ENCODE results near the gene PSME1.
A peak's percentile ranks its signal among the peaks of the same experiment; 100 is the strongest.
"Not testable (repeated sequence)": the region's sequence is repeated elsewhere in the genome, so short reads cannot be mapped to it uniquely, and the experiment has no call there.

The PSME1 gene

GRCh38 chr14:24105609-24106239 lies 30.3 kb upstream of the PSME1 start:
- DNase-seq, result not testable (repeated sequence)

GRCh38 chr14:24106672-24107271 lies 29.2 kb upstream of the PSME1 start:
- no peak for DNase-seq

- DNase-seq, result no peak
Measured at GRCh38 chr14:24108336-24108874, 27.6 kb upstream of the PSME1 start.

- no peak for DNase-seq
Measured at GRCh38 chr14:24110060-24110459, 25.9 kb upstream of the PSME1 start.

- DNase-seq, result no peak
Measured at GRCh38 chr14:24110523-24110922, 25.5 kb upstream of the PSME1 start.

- DNase-seq, result no peak
Measured at GRCh38 chr14:24113379-24113800, 22.6 kb upstream of the PSME1 start.

GRCh38 chr14:24113801-24114531 lies 22.0 kb upstream of the PSME1 start:
- peak; percentile 92 for DNase-seq

- peak; percentile 100 for DNase-seq
Measured at GRCh38 chr14:24114532-24115421, 21.2 kb upstream of the PSME1 start, which contains the start of the genes DCAF11 and NRL. DCAF11 (plus strand) TSS chr14:24114777; CDS start chr14:24115595, 818 bp downstream. NRL (minus strand) TSS chr14:24114949; CDS start chr14:24082848, 32,101 bp downstream.

- peak; percentile 46 for DNase-seq
Measured at GRCh38 chr14:24115422-24116127, 20.4 kb upstream of the PSME1 start.

- no peak for DNase-seq
Measured at GRCh38 chr14:24116128-24116814, 19.7 kb upstream of the PSME1 start.

- DNase-seq, result no peak
Measured at GRCh38 chr14:24117179-24117578, 18.8 kb upstream of the PSME1 start.

- no peak for DNase-seq
Measured at GRCh38 chr14:24119691-24120090, 16.3 kb upstream of the PSME1 start.

- DNase-seq, result no peak
Measured at GRCh38 chr14:24121210-24121609, 14.8 kb upstream of the PSME1 start.

GRCh38 chr14:24122416-24122815 lies 13.6 kb upstream of the PSME1 start:
- no peak for DNase-seq

GRCh38 chr14:24122898-24123297 lies 13.1 kb upstream of the PSME1 start:
- DNase-seq, result no peak

GRCh38 chr14:24123424-24124417 lies 12.3 kb upstream of the PSME1 start:
- no peak for DNase-seq

- DNase-seq, result no peak
Measured at GRCh38 chr14:24126939-24127338, 9.1 kb upstream of the PSME1 start.

GRCh38 chr14:24127673-24128072 lies 8.3 kb upstream of the PSME1 start:
- no peak for DNase-seq

GRCh38 chr14:24129410-24129998 lies 6.5 kb upstream of the PSME1 start:
- no peak for DNase-seq

GRCh38 chr14:24130380-24130716 lies 5.6 kb upstream of the PSME1 start, which contains the start of gene FITM1:
FITM1 (plus strand) TSS chr14:24130659; CDS start chr14:24131564, 905 bp downstream.
- DNase-seq, result no peak
